ENCODE measurements around the gene SCGB1C1. TPM values are rescaled to one million over a fixed set of nuclear protein-coding genes. Genes with fewer than 3 reads are reported as not detected.
A peak's percentile ranks its signal among the peaks of the same experiment; 100 is the strongest.

Gene SCGB1C1
- total and polyA plus RNA-seq, 10 of the 15 experiments (the other 5 are each of a cell fraction or from before 2014, with no cell fraction given), result not detected

- Histone ChIP-seq H4K20me1 (ENCODE audit: control insufficient read depth, insufficient read depth) (no peaks in the 10 kb centered on the region), H3K79me2 (ENCODE audit: control insufficient read depth, insufficient read depth, low read length) (peaks cover 38% of the 10 kb centered on the region), H3K36me3 (ENCODE audit: control insufficient read depth in 2 of 2, insufficient read depth in 2 of 2, low read length in 1 of 2) (peaks cover 1 to 10% of the 10 kb centered on the region in 2 experiments; a peak in 1 of 4 replicates), H3K27ac (ENCODE audit: control insufficient read depth, insufficient read depth) (peak within 1 kb of the TSS; percentile 86), H3K27me3 (replicated peaks in 1 of 2; ENCODE audit: control insufficient read depth in 2 of 2, insufficient read depth in 2 of 2, low read length in 1 of 2) (no peaks in the 10 kb centered on the region), H3K4me2 (ENCODE audit: control insufficient read depth, insufficient read depth) (peak within 1 kb of the TSS; percentile 98), H3K4me3 (peak within 1 kb of the TSS; percentile 80), H3K9me3 (replicated peaks; ENCODE audit: control insufficient read depth, insufficient read depth, low read length) (no peaks in the 10 kb centered on the region), H2AFZ (ENCODE audit: control insufficient read depth, low read depth, low read length) (peak within 1 kb of the TSS; percentile 94), H3K4me1 (ENCODE audit: control insufficient read depth, insufficient read depth, low read length) (no peaks in the 10 kb centered on the region), H3K9ac (ENCODE audit: control insufficient read depth, insufficient read depth, low read length) (peak within 1 kb of the TSS; percentile 95)
- CTCF ChIA-PET, result interaction anchor here (0.7 to 2.0 kb wide), 5 partner anchors 14 to 73 kb away, joined by 3 to 6 read pairs (median 5); partner anchors contain the start of genes BET1L and RIC8A
- SMC1A ChIA-PET (ENCODE audit: uncharacterized antibody, unreplicated experiment), result interaction anchor here (1.0 to 3.8 kb wide), 6 partner anchors 14 to 119 kb away, joined by 3 to 38 read pairs (median 4); partner anchors contain the start of gene IFITM2
- 1% methylated on average over 37 of the region's 70 CpGs for WGBS (ENCODE audit: insufficient coverage, insufficient replicate concordance, low lambda C conversion rate, missing lambda C conversion rate)
- DNase-seq (ENCODE audit: low read depth, low spot score) (peak; percentile 42), FAIRE-seq (peak; percentile 81), ATAC-seq (peak; percentile 93)
- RAD21 ChIA-PET (ENCODE audit: unreplicated experiment), result interaction anchor here (1.0 to 2.2 kb wide), 6 partner anchors 14 to 76 kb away, joined by 3 to 15 read pairs (median 4); partner anchors contain the start of genes BET1L and RIC8A
- intact Hi-C loops (cut with micrococcal nuclease; ENCODE audit: unreplicated experiment), result loop anchor here (1.0 to 2.0 kb wide), 2 partner anchors 29 to 33 kb away; partner anchors contain the start of genes BET1L and RIC8A
- in situ Hi-C loops (cut with MboI), result no loop called here
- POLR2A ChIA-PET, result interaction anchor here (0.9 to 2.6 kb wide), 7 partner anchors 14 to 271 kb away, joined by 3 to 27 read pairs (median 4); partner anchors contain the start of genes BET1L, RIC8A and RNH1
- no TSS peak for BruUV-seq (replicated peaks)
- TF ChIP-seq IKZF1 (conservative IDR thresholded peaks at IDR 0.05) (peak; percentile 52), TCF12 (IDR thresholded peaks at IDR 0.05; ENCODE audit: low read depth, low read length) (no peak), IRF5 (IDR thresholded peaks at IDR 0.05; ENCODE audit: borderline replicate concordance) (no peak), CREB1 (IDR thresholded peaks at IDR 0.05; ENCODE audit: low read depth) (peak; percentile 87), NR2F1 (conservative IDR thresholded peaks at IDR 0.05) (peak; percentile 94), REST (IDR thresholded peaks at IDR 0.05; ENCODE audit: low read depth, low read length) (no peak), CREM (IDR thresholded peaks at IDR 0.05; ENCODE audit: low read depth) (peak; percentile 75), ELK1 (IDR thresholded peaks at IDR 0.05; ENCODE audit: low read depth, low read length) (0 out of 2 replicates have a peak, but pooled peaks have one; percentile 9), SIX5 (IDR thresholded peaks at IDR 0.05; ENCODE audit: low read depth, low read length, severe bottlenecking) (peak; percentile 8), SMC3 (IDR thresholded peaks at IDR 0.05; ENCODE audit: borderline replicate concordance, low read length) (peak; percentile 2; the same call in 1 of the 2 replicates), STAT1 (conservative IDR thresholded peaks at IDR 0.05) (0 out of 2 replicates have a peak, but pooled peaks have one; percentile 14), BCL3 (IDR thresholded peaks at IDR 0.05; ENCODE audit: borderline replicate concordance, insufficient read depth, low read depth, low read length, poor library complexity, severe bottlenecking) (no peak), MAX (IDR thresholded peaks at IDR 0.05; ENCODE audit: low read depth, low read length) (no peak), ZNF207 (IDR thresholded peaks at IDR 0.05; ENCODE audit: borderline replicate concordance) (no peak)
Measured at GRCh38 chr11:235997-236773, 43.3 kb downstream of the SCGB1C1 start, which contains the start of gene SIRT3. Gene SIRT3, minus strand, starts transcription at chr11:236342. Its CDS starts 14 bp downstream, at chr11:236328.
